HG03565 (cell line): Measurements from ENCODE around the gene SNAP23.

Experiments
- ATAC-seq: cut with Tn5 transposase; IDR thresholded peaks from one replicate; pipeline ENCODE4 v1.9.1; 2021; ENCODE audit warnings: mild to moderate bottlenecking, moderate library complexity; ENCODE audit not compliant: unreplicated experiment

Gene SNAP23

DNA sequence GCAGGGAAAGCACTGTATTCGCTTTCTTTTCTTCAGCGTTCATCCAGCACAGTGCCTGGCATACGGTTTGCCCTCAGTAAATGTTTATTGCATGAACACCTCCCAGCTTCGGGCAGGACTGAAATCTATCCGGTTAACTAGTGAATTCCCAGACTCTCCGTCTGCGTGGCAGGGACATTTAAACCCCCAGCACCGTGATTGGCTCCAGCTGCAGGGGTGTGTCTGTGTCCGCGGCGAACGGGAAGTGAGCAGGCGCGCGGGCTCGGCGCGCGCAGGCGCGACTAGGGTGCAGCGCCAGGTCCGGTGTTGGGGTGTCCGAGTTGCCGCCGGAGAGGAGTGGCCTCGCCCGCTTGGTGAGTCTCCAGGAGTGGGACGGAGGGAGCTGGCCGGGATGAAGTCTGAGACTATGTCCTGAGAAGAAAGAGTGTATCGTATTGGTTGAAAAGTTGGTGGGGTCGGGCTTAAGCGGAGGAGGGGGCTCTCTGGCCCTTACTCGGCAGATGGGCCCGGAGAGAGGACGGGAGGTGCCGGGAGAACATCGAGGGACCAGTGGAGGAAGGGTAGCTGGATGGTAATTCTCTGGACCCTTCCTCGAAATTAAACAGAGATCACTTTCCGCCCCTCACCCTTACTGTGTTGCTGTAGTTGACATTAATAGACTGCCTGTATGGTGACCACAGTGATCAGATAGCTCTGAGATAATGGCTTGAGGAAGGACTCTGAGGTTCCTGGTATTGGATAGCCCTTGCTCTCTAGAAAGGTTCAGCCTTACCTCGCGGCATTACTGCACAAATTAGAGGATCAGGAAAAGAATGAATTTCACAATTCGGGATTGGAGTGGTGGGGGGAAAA, at the start of gene SNAP23:
Gene SNAP23, plus strand, starts transcription at position 274 of the 852 bp plus-strand sequence. CDS start 16,213 bp downstream, outside the sequence.
- ATAC-seq = peak; percentile 50

DNA sequence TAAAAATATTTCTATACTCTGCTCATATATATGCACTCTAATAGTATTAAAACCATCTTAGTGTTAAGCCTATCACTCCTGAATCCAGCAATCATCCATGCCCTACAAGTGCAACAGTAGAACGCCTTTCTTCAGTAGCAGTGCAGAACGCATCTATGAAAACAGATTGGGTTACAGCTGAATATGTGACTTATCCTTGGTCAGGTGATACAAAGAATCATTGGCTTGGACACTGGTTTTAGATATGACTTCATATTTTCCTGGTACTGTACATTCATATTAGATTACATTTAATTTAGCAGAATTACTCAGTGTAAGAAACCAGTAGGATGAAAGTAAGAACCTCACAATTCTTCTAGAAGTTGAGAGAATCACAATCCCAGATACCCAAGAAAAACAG, 47.8 kb upstream of the SNAP23 start:
- ATAC-seq = no peak

DNA sequence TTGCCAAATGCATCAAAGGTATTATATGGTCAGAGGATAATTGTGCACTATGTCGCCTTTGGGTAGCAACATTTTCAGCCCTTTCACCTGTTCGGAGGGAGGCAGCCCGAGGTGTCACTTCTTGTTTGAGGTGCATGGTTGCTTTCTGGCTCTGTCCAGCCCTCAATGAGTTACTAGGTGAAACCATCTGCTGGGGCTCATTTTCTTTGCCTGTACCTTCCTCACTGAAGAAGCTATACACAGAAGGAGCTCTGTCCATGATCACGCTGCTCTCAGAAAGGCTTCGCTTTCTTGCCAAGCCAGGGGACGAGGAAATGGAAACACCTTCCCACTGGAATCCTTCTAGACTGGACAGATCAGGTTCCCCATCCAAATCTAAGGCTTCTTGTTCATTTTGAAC, 47.2 kb upstream of the SNAP23 start:
- ATAC-seq = no peak

DNA sequence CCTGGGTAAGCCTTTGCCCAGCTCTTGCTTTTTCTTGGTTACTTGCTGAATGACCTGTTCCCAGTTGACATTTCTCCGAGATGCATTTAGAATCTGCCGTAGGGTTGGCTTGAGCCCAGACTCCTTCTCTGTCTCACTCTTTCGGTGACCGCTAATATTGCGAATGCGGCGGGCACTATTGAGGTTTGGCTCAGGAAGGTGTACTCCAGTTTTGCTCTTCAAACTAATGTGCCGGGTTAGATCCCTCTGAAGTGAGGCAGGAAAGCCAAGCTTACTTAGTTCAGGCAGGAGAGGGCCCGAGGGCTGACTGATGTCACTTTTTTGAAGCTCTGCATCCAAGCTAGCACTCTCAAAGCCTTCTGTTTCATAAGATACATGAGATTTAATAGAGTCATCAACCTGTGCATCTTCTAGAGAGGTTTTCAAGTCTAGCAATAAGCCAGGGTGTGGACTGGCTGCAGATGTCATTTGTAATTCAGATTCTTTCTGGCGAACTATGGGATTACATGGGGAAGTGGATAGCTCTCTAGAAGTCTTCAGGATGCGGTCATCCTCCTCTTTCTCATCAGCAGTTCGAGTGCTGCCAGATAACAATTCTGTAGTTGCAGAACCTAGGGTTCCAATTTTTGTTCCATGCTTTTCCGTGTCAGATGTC, 45.5 kb upstream of the SNAP23 start:
- no peak for ATAC-seq

DNA sequence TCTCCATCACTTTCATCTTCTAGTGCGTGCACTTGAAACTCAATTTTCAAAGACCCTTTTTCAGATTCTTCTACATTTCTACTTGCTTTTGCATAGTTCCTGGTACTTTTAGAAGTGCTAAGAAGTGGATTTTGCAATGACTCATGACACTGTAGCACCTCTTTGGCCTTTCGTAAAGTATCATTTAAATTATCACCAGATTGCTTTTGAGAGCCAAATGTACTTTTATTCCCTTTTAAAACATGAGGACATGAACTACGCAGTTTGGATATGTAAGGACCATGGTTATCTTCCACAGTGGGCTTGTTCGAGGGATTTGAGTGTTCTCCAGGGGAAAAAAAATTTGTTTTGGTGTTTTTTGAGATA, 45.0 kb upstream of the SNAP23 start:
- no peak for ATAC-seq

DNA sequence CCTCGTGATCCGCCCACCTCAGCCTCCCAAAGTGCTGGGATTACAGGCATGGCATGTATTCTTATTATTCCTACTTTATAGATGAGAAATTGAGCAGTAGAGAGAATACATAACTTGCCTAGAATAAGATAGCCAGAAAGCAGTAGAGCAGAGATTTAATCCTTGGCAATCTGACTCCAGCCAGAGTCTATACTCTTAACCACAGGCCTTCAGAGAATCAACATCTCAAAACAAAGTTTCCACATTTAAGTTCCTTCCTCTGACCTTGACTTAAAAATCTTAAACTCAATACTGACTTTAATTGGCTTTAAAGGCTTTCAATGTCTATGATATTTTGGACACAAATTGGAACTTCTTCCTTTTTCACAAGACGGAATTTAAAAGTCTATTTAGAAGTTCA, 41.6 kb upstream of the SNAP23 start:
- no peak for ATAC-seq

DNA sequence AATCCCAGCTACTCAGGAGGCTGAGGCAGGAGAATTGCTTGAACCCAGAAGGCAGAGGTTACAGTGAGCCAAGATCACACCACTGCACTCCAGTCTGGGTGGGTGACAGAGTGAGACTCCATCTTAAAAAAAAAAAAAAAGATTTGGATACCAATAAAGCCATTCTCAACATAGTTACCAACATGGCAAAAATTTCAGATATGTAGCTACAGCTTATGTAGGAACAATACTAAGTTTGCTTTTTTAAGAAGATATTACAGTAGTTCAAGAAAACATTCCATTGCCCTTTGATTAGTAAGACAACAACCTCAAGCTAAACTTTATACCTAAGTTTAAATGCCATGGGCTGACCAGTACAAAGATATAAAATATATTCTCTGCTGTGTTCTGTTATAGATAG, 38.9 kb upstream of the SNAP23 start:
- ATAC-seq = no peak

DNA sequence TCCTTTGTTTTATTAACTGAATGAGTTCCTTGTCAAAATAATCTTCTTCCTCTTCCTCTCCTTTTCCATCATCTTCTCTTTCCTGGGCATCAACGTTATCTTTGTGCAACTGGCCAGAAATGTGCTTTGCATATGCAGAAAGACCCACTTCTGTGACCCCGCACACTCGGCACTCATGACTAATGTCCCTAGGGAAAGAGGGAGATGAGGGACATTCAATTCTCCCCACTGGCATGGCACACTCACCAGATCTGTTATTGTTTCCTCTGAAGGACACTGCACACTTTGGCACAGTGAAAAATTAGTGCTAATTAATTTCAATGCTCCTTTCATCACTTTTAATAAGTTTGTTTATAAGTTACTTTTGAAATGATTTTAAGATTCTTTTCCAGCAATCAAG, 38.5 kb upstream of the SNAP23 start:
- ATAC-seq = no peak

DNA sequence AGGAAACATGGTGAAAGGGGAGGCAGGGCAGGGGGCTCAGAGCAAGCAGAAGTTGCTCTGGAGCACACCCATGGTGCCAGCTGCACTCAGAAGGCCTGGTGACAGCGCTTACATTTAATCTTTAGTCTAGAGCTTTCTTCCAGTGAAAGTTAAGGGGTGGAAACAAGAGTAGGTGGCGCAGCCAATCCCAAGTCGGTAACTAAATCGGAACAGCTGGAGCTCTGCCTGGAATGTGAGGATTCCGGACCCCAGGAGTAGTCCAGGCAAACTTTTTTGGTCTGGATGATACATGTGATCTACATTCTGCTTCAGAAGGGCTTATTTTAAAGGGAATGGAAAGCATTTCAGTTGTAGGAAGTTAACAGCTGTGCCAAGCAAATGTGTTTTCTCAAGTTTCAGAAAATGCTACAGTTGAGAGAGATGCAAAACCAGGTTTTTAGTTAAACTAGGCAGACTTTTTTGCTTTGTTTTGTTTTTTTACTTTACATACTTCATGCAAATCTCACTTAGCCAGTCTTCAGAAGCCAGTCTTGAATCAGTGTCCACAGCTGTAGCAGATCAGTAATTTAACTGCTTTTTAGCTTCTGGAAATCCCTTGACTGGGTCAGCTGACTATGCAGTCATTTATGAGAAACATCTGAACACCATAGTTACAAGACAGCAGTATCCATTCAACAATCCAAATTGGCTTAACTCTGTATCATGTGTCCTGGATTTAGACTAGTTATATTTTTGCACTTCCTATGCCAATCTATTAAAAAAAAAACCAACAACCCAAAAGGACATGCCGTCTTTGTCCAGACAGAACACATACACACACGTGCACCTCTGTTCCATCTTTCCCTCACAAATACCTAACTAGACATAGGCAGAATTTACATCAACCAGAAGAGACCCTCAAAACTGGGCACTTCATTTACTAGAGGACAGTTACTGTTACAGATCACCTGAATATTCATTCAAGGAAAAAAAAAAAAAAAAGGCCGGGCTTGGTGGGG, 37.7 kb upstream of the SNAP23 start:
- ATAC-seq = no peak

DNA sequence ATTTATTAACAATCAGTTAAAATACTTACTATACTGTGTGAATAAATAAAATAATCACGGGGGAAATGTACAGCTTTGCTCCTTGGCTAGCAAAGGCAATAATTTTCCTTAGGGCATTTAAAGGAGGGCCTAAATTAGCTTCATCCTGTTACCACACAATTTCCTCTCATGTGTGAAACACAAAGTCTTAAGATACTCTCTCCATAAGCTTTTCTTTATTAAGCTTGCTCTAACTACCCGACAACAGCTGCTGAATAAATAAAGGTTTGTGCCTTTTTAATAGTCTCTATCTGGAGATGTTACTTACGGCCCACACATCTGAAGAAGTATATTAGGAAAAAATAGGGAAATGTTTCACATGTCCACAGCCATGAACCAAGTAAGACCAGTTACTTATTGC, 34.2 kb upstream of the SNAP23 start:
- no peak for ATAC-seq

DNA sequence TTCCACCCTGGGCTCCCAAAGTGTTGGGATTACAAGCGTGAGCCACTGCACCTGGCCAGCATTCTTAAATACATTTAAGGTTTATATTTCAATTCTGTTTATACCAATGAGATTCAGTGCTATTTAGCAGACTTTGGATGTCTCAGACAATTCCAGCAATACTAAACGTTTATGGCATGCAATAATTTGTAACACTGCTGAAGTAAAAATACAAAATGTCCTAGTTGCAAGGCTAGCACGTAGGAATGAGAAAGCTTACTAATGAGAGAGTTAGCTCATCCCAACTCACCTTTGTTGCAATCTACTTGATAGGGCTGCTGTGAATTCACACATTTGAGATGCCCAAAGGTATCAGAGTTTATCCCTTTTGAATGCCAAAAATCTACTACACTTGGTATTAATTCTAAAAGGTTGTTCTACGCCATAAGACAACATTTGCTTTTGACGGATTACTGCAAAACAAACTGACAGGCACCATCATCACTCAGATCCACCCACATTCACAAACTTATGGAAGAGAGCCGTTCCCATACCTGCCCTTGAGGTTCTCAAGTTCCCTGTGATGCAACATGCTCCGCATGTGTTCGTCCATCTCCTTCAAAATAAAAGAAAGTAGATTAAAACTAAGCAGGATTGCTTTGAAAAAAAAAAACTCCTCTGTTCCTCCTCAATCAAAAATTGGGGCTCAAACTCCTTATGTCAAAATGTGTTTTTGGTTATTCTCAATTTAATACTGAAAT, 29.7 kb upstream of the SNAP23 start:
- no peak for ATAC-seq

DNA sequence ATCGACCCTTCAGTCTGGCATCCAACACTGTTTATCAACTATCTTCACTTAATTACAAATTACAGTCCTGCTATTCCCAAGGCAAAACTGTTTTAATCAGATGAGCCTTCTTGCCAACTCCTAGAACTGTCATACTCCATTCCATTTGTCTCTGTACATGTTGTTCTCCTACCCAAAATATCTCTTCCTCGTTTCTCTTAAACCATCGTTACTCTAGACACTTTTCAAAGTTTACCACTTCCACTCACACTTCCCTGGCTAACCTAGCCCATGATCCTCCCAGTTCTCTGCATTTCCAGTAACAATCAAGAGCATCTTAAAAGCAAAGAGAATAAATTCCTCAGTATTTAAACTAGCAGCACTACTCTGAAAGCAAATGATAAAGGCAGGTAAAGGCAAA, 24.4 kb upstream of the SNAP23 start:
- no peak for ATAC-seq

DNA sequence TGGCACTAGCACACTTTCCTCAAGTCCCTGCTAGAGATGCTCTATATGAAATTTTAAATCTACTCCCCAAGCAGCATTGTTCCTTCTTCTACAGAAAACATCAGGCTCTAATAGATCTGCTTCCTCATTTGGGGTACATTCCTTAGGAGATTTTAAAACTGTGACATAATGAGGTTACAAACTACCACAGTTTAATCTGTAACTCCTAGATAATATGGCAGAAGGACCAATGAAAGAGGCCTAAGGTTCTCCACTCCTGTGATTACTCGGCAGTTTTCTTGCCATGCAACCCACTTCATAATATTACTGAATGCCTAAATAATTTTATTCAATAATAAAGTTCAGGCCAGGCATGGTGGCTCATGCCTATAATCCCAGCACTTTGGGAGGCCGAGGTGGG, 20.6 kb upstream of the SNAP23 start:
- no peak for ATAC-seq

DNA sequence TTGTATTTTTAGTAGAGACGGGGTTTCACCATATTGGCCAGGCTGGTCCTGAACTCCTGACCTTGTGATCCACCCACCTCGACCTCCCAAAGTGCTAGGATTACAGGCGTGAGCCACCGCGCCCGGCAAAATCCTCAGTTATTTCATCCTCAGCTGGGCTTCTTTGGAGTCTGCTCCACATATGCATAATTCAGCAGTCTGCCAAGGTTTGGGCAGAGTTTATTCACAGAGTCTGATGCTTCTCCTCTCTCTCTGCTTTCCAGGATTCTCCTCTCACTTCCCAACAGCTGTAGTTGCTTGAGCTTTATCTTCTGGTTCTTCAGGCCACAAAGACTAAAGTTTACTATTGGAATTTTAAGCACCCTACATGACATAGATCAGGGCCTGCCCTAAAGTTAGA, 12.7 kb upstream of the SNAP23 start:
- no peak for ATAC-seq

DNA sequence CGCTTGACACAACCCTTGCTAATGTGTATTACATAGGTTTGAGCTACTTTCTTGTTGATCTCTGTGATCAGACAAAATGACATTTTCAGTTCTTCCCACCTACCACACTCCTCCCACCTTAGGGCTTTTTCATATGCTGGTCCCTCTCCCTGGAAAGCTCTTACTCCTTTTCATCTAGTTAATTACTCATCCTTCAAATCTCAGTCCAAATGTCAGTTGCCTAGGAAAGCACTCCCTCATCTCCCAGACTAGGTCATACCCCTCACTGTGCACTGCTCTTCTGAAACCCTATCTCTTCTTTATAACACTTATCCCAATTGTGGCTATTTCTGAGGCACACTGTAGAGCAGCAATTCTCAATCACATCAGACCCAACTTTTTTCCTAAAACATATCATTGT, 11.8 kb upstream of the SNAP23 start:
- no peak for ATAC-seq

DNA sequence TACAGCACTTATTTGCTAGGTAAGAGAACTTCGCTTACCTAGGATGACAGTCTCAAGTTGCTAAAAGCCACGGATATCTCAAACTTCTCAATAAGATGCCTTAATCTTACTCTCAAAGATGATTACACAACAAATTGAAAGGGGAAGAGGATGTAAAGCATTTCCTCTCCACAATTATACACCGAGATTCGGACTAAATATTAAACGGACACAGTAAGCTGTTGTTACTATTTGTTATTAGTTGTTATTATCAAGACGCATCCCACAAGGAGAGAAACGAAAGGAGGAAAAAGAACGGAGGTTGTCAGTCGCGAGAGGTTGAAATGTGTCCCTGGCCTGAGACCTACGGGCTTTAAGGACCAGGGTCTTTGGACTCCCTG, 5.2 kb upstream of the SNAP23 start:
- ATAC-seq = no peak

DNA sequence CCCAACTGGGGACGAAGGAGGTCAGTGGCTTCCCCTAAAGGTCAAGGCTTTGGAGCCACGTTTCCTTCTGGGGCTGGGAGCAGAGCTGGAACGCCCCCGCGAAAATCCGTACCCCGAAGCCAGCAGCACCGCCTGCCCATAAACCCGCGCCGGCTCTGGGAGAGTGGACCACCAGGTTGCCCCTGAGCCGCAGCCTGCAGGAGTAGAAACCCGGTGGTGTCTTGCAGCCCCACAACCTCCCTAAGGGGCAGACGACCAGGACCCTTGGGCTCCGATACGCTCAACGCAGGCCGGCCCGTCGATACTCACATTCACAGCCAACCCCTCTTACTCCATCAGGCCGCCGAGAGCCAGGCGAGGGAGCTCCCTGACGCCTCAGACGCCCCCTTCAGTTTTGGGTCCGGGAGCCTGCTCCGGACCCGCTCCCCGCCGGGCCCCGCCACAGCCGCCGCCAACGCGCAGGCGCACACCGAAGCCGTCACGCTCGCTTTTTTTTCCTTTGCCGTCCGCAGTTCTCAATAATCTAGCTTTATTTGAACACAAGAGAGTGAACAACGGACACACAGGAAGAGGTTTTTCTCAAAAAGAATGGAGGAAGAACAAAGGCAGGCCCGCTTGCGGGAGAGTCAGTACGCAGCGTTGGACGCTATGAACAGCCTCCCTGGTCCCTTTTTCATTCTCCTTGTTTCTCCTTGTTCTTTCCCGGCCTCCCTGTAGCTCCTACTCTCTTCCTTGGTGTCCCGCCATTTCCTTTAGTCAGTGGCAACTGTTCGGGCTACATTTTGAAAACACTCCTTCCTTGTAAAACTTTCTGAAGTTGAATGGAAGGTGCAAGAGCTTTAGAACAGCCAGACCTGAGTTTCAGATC, 4.5 kb upstream of the SNAP23 start, which contains the start of gene ZNF106:
Gene ZNF106, minus strand, starts transcription at position 471 of the 868 bp plus-strand sequence. CDS start 18,852 bp downstream, outside the sequence.
- ATAC-seq = peak; percentile 50

DNA sequence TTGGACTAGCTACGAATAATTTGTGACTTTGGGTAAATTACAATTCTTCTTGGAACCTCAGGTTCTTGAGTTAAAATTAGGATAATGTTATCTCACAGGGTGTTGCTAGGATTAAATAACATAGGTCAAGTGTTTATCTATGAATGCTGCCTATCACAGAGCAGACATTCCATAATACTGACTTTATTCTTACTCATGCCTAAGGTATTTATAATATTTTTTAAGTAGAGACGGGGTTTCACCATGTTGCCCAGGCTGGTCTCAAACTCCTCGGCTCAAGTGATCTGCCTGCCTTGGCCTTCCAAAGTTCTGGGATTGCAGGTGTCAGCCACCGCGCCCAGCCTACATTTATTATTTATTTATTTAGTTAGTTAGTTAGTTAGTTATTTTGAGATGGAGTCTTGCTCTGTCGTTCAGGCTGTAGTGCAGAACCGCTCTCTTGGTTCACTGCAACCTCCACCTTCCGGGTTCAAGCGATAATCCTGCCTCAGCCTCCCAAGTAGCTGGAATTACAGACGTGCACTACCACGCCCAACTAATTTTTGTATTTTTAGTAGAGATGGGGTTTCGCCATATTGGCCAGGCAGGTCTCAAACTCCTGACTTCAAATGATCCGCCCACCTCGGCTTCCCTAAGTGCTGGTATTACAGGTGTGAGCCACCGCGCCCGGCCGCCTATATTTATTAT, 3.8 kb upstream of the SNAP23 start:
- ATAC-seq = no peak

DNA sequence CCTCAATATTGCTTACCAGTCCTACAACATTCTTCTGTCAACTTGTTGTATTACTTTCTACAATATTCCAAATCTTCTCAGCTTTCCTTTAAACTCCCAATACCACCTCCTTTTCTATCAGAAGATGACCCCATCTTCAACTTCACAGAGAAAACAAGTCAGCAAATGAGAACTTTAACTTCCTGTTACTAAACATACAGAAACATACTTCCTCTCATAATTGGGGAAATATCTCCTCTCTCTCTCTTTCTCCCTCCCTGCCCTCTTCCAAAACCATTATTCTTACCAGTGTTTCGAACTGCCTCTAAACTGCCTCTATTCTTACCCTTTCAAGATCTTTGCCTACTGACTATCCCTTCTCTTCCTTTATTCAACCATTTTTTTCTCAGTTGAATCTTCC, 1.8 kb upstream of the SNAP23 start:
- no peak for ATAC-seq
